B cell (primary cell): ENCODE measurements around the gene CTSH.

Experiments
- EZH2 ChIP-seq: IDR thresholded peaks from 2 replicates; pipeline ENCODE4 v1.6.1; 2012; ENCODE audit warnings: borderline replicate concordance, low read depth, mild to moderate bottlenecking, moderate library complexity, low read length; ENCODE audit not compliant: insufficient read depth, poor library complexity, severe bottlenecking
- TF ChIP-seq, protein P1 (sequence below): fragments of 200-600 bp; IDR thresholded peaks from one replicate; pipeline ENCODE4 v1.8.0; 2022; ENCODE audit warnings: antibody characterized with exemption, mild to moderate bottlenecking

DNA sequence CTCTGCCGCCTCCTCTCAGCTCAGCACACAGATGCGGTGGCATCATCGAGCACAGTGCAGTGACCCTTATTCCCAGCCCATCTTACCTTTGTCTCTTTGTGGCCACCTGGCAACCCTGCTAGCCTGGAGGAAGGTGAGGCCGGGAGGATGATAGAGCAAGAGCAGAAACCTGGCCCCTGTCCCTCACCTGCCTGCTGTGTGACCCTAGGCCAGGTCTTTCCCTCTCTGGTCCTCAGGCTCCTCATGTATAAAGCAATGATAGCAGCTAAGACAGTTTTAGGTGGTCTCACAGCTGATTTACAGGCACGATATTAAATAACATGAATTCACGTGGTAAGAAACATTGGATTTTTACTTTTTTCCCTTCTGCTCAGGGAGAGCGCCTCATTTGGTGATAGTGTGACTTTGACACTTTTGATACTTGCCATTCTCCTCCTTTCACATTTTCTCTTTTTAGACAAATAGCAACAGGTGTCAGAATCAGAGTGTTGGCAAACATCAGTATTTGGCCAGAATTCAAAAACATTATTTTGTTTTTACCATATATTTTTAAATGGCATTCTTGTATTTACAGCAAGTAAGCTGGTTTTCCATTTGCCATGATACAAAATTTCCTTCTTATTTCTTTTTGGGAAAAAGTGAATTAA is 29.5 kb upstream of the CTSH start:
- TF ChIP-seq, protein P1, sequence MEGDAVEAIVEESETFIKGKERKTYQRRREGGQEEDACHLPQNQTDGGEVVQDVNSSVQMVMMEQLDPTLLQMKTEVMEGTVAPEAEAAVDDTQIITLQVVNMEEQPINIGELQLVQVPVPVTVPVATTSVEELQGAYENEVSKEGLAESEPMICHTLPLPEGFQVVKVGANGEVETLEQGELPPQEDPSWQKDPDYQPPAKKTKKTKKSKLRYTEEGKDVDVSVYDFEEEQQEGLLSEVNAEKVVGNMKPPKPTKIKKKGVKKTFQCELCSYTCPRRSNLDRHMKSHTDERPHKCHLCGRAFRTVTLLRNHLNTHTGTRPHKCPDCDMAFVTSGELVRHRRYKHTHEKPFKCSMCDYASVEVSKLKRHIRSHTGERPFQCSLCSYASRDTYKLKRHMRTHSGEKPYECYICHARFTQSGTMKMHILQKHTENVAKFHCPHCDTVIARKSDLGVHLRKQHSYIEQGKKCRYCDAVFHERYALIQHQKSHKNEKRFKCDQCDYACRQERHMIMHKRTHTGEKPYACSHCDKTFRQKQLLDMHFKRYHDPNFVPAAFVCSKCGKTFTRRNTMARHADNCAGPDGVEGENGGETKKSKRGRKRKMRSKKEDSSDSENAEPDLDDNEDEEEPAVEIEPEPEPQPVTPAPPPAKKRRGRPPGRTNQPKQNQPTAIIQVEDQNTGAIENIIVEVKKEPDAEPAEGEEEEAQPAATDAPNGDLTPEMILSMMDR: no peak
- TF ChIP-seq EZH2: no peak
